Keratinocyte (primary cell): ENCODE data around the gene KCNB1. TPM values are rescaled to one million over a fixed set of nuclear protein-coding genes. Genes with fewer than 3 reads are reported as not detected.

Experiments used
- DNase-seq: peaks from one replicate; pipeline ENCODE4 v3.0.0-alpha.2; 2011; ENCODE audit warnings: low read depth, missing footprints, low spot score
- FAIRE-seq: peaks from 2 replicates; lab custom pipeline; 2011; peaks lifted over from hg19 to GRCh38; lab: Jason Lieb, UNC
- H2AFZ ChIP-seq: 2 replicates; pipeline ENCODE4 v1.6.0; 2012; ENCODE audit warnings: low read length, control low read depth, inconsistent platforms; ENCODE audit not compliant: control insufficient read depth
- H3K27ac ChIP-seq: 2 replicates; pipeline ENCODE4 v1.5.1; 2011; ENCODE audit warnings: low read length; ENCODE audit not compliant: control insufficient read depth, insufficient read depth
- H3K27me3 ChIP-seq: 3 replicates; pipeline ENCODE4 v1.6.0; 2011; ENCODE audit warnings: low read length; ENCODE audit not compliant: control insufficient read depth, insufficient read depth; ENCODE audit errors: extremely low read depth
- H3K36me3 ChIP-seq, 2 experiments: 2 replicates in 1 of 2; 3 replicates in 1 of 2; pipeline ENCODE4 v1.5.1; 2011; ENCODE audit warnings: low read length in 2 of 2, mild to moderate bottlenecking in 1 of 2; ENCODE audit not compliant: control insufficient read depth in 2 of 2, insufficient read depth in 2 of 2; ENCODE audit errors: extremely low read depth in 1 of 2
- H3K4me1 ChIP-seq: 3 replicates; pipeline ENCODE4 v1.5.1; 2011; ENCODE audit warnings: low read length; ENCODE audit not compliant: control insufficient read depth, insufficient read depth; ENCODE audit errors: extremely low read depth
- H3K4me2 ChIP-seq: 3 replicates; pipeline ENCODE4 v1.6.0; 2011; ENCODE audit warnings: low read depth, low read length; ENCODE audit not compliant: control insufficient read depth, insufficient read depth; ENCODE audit errors: extremely low read depth
- H3K4me3 ChIP-seq, 3 experiments: fragments of 200-600 bp in 1 of 3; sonication (generic) in 1 of 3; 2 replicates in 2 of 3; 3 replicates in 1 of 3; pipeline ENCODE4 v1.5.1; 2011 to 2016; ENCODE audit warnings: low read length in 3 of 3, mild to moderate bottlenecking in 3 of 3, control low read depth in 2 of 3, inconsistent platforms in 1 of 3, low read depth in 1 of 3, mixed read lengths in 1 of 3, mixed run types in 1 of 3, moderate library complexity in 1 of 3; ENCODE audit not compliant: control insufficient read depth in 2 of 3, insufficient read depth in 2 of 3; ENCODE audit errors: extremely low read depth in 1 of 3
- H3K79me2 ChIP-seq: 2 replicates; pipeline ENCODE4 v1.6.0; 2012; ENCODE audit warnings: low read length; ENCODE audit not compliant: control insufficient read depth, insufficient read depth
- H3K9ac ChIP-seq: 3 replicates; pipeline ENCODE4 v1.6.0; 2011; ENCODE audit warnings: low read length; ENCODE audit not compliant: control insufficient read depth, insufficient read depth; ENCODE audit errors: extremely low read depth
- H3K9me1 ChIP-seq: 3 replicates; pipeline ENCODE4 v1.6.0; 2011; ENCODE audit warnings: low read length; ENCODE audit not compliant: control insufficient read depth, insufficient read depth; ENCODE audit errors: extremely low read depth
- H3K9me3 ChIP-seq: 2 replicates; pipeline ENCODE4 v1.5.1; 2012; ENCODE audit warnings: low read depth, low read length; ENCODE audit not compliant: control insufficient read depth
- H4K20me1 ChIP-seq: 3 replicates; pipeline ENCODE4 v1.6.0; 2011; ENCODE audit warnings: low read length; ENCODE audit not compliant: control insufficient read depth, insufficient read depth; ENCODE audit errors: extremely low read depth
- EZH2 ChIP-seq: IDR thresholded peaks from one replicate; pipeline ENCODE4 v1.6.1; 2012; ENCODE audit warnings: inconsistent platforms, mild to moderate bottlenecking, low read length, moderate library complexity
- dilution Hi-C: fragments of 300-500 bp; cut with MboI; formaldehyde crosslinking; loops from one replicate; pipeline ENCODE4 v1.7.0; 2020; ENCODE audit warnings: low sequenced_read_pairs; ENCODE audit not compliant: extremely low pct_ligation_motif_present
- polyA plus RNA-seq, 5 experiments: library from polyadenylated mRNA; depleted of rRNA in 3 of 5; stranded (reverse) in 3 of 5; stranded (forward) in 1 of 5; unstranded in 1 of 5; fragments of >200 nt; gene quantifications; 1 replicate in 1 of 5; 2 replicates in 3 of 5; 3 replicates in 1 of 5; pipeline versions ENCODE4 v1.2.1 to v1.2.3, GENCODE V29; 2011 to 2012; ENCODE audit warnings: missing spikeins in 2 of 5, low read depth in 1 of 5, low replicate concordance in 1 of 5
- TF ChIP-seq, protein P1 (sequence below), 3 experiments: IDR thresholded peaks in 1 of 3; conservative IDR thresholded peaks in 1 of 3; optimal IDR thresholded peaks in 1 of 3; 2 replicates in 2 of 3; 3 replicates in 1 of 3; pipeline versions ENCODE3 to v1.5.1; 2011; ENCODE audit warnings: low read length in 3 of 3, mild to moderate bottlenecking in 3 of 3, moderate library complexity in 2 of 3, control low read depth in 1 of 3, inconsistent platforms in 1 of 3; ENCODE audit not compliant: insufficient read depth in 2 of 3; ENCODE audit errors: extremely low read depth in 1 of 3

Gene KCNB1
- polyA plus RNA-seq, 1 donor (not counting 4 experiments of a cell fraction or from before 2014, with no cell fraction given), result not detected

DNA sequence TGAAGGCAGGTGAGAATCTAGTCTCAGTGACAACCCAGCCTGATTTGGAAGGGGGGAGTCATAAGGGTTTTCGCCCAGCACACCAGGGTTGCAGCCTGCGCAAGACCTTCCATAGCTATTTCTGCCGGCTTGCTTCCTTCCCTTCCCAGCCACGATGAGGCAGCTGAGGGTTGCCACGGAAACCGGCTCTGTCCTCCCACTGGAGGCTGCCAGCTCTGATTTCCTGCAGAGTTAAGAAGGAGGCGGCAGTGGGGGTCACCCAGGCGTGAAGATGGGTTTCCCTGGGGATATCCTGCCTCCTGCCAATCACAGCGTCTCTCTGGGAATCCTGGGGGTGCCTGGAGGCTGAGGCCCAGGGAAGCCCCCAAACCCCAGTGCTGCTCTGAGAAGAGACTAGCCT, 23.1 kb upstream of the KCNB1 start:
- DNase-seq, result no peak

DNA sequence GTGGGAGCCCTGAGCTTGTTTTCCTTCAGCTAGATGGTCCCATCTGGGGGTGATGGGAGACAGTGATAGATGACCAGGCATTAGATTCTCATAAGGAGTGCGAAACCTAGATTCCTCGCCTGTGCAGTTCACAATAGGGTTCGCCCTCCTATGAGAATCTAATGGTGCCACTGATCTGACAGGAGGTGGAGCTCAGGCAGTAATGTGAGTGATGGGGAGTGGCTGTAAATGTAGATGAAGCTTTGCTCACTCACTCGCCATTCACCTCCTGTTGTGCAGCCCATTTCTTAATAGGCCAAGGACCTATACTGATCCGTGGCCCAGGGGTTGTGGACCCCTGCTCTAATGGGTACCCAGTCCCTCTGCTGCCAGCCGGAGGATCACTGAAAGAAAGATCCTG, 20.7 kb upstream of the KCNB1 start:
- DNase-seq (no peak), FAIRE-seq (no peak)
- TF ChIP-seq, protein P1, sequence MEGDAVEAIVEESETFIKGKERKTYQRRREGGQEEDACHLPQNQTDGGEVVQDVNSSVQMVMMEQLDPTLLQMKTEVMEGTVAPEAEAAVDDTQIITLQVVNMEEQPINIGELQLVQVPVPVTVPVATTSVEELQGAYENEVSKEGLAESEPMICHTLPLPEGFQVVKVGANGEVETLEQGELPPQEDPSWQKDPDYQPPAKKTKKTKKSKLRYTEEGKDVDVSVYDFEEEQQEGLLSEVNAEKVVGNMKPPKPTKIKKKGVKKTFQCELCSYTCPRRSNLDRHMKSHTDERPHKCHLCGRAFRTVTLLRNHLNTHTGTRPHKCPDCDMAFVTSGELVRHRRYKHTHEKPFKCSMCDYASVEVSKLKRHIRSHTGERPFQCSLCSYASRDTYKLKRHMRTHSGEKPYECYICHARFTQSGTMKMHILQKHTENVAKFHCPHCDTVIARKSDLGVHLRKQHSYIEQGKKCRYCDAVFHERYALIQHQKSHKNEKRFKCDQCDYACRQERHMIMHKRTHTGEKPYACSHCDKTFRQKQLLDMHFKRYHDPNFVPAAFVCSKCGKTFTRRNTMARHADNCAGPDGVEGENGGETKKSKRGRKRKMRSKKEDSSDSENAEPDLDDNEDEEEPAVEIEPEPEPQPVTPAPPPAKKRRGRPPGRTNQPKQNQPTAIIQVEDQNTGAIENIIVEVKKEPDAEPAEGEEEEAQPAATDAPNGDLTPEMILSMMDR (optimal IDR thresholded peaks at IDR 0.05 in 1 of 3, IDR thresholded peaks at IDR 0.05 in 1 of 3, conservative IDR thresholded peaks at IDR 0.05 in 1 of 3; ENCODE audit: extremely low read depth in 1 of 3, insufficient read depth in 2 of 3, low read length in 3 of 3), result no peak
- no peak for TF ChIP-seq EZH2
- Histone ChIP-seq H3K36me3 (no peaks in the 10 kb centered on the region), H3K27ac (no peak overlapping the region), H3K27me3 (peaks cover 5% of the 10 kb centered on the region), H3K79me2 (no peaks in the 10 kb centered on the region), H3K9me1 (peaks cover 2% of the 10 kb centered on the region), H3K9ac (no peak overlapping the region), H3K4me1 (peaks cover 10% of the 10 kb centered on the region), H4K20me1 (no peaks in the 10 kb centered on the region), H3K4me2 (no peak overlapping the region), H3K4me3 (no peak overlapping the region), H3K9me3 (no peaks in the 10 kb centered on the region), H2AFZ (no peak overlapping the region)
- dilution Hi-C loops, result no loop called here

More for the DNA sequence above, 23.1 kb upstream of the KCNB1 start:
- H3K4me3 ChIP-seq, result no peak overlapping the region
- no peak overlapping the region for H3K4me2 ChIP-seq
- no peak overlapping the region for H3K27ac ChIP-seq
- FAIRE-seq, result no peak
- dilution Hi-C loops, result no loop called here
- H3K9me1 ChIP-seq, result peaks cover 2% of the 10 kb centered on the region
- no peaks in the 10 kb centered on the region for H3K79me2 ChIP-seq
- no peaks in the 10 kb centered on the region for H3K36me3 ChIP-seq
- peaks cover 14% of the 10 kb centered on the region for H3K4me1 ChIP-seq
- no peak for TF ChIP-seq EZH2
- TF ChIP-seq, protein P1 (optimal IDR thresholded peaks at IDR 0.05 in 1 of 3, IDR thresholded peaks at IDR 0.05 in 1 of 3, conservative IDR thresholded peaks at IDR 0.05 in 1 of 3; ENCODE audit: extremely low read depth in 1 of 3, insufficient read depth in 2 of 3, low read length in 3 of 3), result no peak
- peaks cover 7% of the 10 kb centered on the region for H3K27me3 ChIP-seq
- H2AFZ ChIP-seq, result no peak overlapping the region
- H3K9me3 ChIP-seq, result no peaks in the 10 kb centered on the region
- H3K9ac ChIP-seq, result no peak overlapping the region
- H4K20me1 ChIP-seq, result no peaks in the 10 kb centered on the region
